ENCODE results near the gene GOT1. TPM values are rescaled to one million over a fixed set of nuclear protein-coding genes. Genes with fewer than 3 reads are reported as not detected.

The GOT1 gene
- total and polyA plus RNA-seq, 2 experiments from 2014 or later, result 36.8 to 37.7 TPM

DNA sequence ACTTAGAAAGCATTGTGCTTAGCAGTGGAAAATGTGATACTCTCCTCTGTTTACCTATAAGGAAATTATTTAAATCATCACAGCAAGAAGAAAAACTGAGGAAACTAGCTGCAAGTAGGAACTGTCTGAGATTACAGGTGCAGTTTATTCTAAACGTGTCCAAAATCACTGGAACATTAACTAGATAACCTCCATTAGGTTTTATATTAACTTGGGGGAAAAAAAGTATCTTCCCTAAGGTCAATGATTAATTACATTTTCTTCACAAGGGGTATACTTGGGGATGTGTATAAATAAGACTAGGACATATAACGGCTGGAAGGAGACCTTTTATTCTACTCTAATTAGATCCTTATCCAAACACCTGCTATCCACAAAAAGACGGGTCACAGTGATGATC, 3.7 kb downstream of the GOT1 start:
- Histone ChIP-seq H3K36me3 (ENCODE audit: insufficient read depth) (0 out of 2 replicates have a peak, but pooled peaks cover 6% of the 10 kb centered on the region), H3K4me3 (no peak overlapping the region), H3F3A (replicated peaks; ENCODE audit: low read depth) (no peaks in the 10 kb centered on the region), H3K4me2 (no peak overlapping the region), H3K79me2 (replicated peaks; ENCODE audit: insufficient read depth) (peaks cover 61% of the 10 kb centered on the region), H3K4me1 (ENCODE audit: insufficient read depth) (peaks cover 6% of the 10 kb centered on the region; the same call in 1 of the 2 replicates), H4K20me1 (replicated peaks; ENCODE audit: insufficient read depth) (peaks cover 11% of the 10 kb centered on the region), H3K27me3 (ENCODE audit: insufficient read depth) (no peaks in the 10 kb centered on the region), H3K27ac (ENCODE audit: low read depth) (no peak overlapping the region), H3K9me2 (ENCODE audit: insufficient read depth) (no peaks in the 10 kb centered on the region), H2AFZ (no peak overlapping the region)
- TF ChIP-seq JUNB (IDR thresholded peaks at IDR 0.05; ENCODE audit: unreplicated experiment) (no peak), EZH2 (IDR thresholded peaks at IDR 0.05; ENCODE audit: low read depth, unreplicated experiment) (no peak), REST (IDR thresholded peaks at IDR 0.05; ENCODE audit: unreplicated experiment) (no peak), CREB1 (CRISPR knock-in tag; IDR thresholded peaks at IDR 0.05; ENCODE audit: low read depth) (no peak), NANOG (IDR thresholded peaks at IDR 0.05; ENCODE audit: borderline replicate concordance) (no peak), ZNF114 (CRISPR knock-in tag; IDR thresholded peaks at IDR 0.05) (no peak), STAT1 (IDR thresholded peaks at IDR 0.05; ENCODE audit: unreplicated experiment) (no peak), POLR2AphosphoS5 (IDR thresholded peaks at IDR 0.05; ENCODE audit: low read depth) (no peak), ETS1 (IDR thresholded peaks at IDR 0.05) (no peak), EZH2phosphoT487 (IDR thresholded peaks at IDR 0.05; ENCODE audit: unreplicated experiment) (no peak), ZNF331 (CRISPR knock-in tag; IDR thresholded peaks at IDR 0.05; ENCODE audit: low read depth) (no peak)
- TF ChIP-seq, protein P1, sequence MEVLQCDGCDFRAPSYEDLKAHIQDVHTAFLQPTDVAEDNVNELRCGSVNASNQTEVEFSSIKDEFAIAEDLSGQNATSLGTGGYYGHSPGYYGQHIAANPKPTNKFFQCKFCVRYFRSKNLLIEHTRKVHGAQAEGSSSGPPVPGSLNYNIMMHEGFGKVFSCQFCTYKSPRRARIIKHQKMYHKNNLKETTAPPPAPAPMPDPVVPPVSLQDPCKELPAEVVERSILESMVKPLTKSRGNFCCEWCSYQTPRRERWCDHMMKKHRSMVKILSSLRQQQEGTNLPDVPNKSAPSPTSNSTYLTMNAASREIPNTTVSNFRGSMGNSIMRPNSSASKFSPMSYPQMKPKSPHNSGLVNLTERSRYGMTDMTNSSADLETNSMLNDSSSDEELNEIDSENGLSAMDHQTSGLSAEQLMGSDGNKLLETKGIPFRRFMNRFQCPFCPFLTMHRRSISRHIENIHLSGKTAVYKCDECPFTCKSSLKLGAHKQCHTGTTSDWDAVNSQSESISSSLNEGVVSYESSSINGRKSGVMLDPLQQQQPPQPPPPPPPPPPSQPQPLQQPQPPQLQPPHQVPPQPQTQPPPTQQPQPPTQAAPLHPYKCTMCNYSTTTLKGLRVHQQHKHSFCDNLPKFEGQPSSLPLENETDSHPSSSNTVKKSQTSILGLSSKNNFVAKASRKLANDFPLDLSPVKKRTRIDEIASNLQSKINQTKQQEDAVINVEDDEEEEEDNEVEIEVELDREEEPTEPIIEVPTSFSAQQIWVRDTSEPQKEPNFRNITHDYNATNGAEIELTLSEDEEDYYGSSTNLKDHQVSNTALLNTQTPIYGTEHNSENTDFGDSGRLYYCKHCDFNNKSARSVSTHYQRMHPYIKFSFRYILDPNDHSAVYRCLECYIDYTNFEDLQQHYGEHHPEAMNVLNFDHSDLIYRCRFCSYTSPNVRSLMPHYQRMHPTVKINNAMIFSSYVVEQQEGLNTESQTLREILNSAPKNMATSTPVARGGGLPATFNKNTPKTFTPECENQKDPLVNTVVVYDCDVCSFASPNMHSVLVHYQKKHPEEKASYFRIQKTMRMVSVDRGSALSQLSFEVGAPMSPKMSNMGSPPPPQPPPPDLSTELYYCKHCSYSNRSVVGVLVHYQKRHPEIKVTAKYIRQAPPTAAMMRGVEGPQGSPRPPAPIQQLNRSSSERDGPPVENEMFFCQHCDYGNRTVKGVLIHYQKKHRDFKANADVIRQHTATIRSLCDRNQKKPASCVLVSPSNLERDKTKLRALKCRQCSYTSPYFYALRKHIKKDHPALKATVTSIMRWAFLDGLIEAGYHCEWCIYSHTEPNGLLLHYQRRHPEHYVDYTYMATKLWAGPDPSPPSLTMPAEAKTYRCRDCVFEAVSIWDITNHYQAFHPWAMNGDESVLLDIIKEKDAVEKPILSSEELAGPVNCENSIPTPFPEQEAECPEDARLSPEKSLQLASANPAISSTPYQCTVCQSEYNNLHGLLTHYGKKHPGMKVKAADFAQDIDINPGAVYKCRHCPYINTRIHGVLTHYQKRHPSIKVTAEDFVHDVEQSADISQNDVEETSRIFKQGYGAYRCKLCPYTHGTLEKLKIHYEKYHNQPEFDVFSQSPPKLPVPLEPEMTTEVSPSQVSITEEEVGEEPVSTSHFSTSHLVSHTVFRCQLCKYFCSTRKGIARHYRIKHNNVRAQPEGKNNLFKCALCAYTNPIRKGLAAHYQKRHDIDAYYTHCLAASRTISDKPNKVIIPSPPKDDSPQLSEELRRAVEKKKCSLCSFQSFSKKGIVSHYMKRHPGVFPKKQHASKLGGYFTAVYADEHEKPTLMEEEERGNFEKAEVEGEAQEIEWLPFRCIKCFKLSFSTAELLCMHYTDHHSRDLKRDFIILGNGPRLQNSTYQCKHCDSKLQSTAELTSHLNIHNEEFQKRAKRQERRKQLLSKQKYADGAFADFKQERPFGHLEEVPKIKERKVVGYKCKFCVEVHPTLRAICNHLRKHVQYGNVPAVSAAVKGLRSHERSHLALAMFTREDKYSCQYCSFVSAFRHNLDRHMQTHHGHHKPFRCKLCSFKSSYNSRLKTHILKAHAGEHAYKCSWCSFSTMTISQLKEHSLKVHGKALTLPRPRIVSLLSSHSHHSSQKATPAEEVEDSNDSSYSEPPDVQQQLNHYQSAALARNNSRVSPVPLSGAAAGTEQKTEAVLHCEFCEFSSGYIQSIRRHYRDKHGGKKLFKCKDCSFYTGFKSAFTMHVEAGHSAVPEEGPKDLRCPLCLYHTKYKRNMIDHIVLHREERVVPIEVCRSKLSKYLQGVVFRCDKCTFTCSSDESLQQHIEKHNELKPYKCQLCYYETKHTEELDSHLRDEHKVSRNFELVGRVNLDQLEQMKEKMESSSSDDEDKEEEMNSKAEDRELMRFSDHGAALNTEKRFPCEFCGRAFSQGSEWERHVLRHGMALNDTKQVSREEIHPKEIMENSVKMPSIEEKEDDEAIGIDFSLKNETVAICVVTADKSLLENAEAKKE (CRISPR knock-in tag; IDR thresholded peaks at IDR 0.05), result no peak
- TF ChIP-seq, protein P2, sequence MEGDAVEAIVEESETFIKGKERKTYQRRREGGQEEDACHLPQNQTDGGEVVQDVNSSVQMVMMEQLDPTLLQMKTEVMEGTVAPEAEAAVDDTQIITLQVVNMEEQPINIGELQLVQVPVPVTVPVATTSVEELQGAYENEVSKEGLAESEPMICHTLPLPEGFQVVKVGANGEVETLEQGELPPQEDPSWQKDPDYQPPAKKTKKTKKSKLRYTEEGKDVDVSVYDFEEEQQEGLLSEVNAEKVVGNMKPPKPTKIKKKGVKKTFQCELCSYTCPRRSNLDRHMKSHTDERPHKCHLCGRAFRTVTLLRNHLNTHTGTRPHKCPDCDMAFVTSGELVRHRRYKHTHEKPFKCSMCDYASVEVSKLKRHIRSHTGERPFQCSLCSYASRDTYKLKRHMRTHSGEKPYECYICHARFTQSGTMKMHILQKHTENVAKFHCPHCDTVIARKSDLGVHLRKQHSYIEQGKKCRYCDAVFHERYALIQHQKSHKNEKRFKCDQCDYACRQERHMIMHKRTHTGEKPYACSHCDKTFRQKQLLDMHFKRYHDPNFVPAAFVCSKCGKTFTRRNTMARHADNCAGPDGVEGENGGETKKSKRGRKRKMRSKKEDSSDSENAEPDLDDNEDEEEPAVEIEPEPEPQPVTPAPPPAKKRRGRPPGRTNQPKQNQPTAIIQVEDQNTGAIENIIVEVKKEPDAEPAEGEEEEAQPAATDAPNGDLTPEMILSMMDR (conservative IDR thresholded peaks at IDR 0.05; ENCODE audit: low read depth in 2 of 2), result no peak
- Mint-ChIP-seq H3K9me3 (no peaks in the 10 kb centered on the region; the same call in 2 of the 3 replicates), H3K4me3 (no peak overlapping the region), H3K27ac (no peak overlapping the region), H3K27me3 (ENCODE audit: insufficient read depth, low read depth, poor library complexity) (peaks cover 7% of the 10 kb centered on the region), H3K4me1 (peaks cover 11% of the 10 kb centered on the region; the same call in 2 of the 3 replicates), H3K36me3 (ENCODE audit: low read depth) (no peaks in the 10 kb centered on the region; the same call in none of the 3 replicates)
- ATAC-seq (no peak), DNase-seq (ENCODE audit: low spot score) (no peak)
